GM18951 (cell line): ENCODE results near the gene SIAH3.

Source experiments
- POLR2A ChIP-seq: IDR thresholded peaks from 4 replicates; pipeline ENCODE4 v1.6.1; 2011; ENCODE audit warnings: mild to moderate bottlenecking; ENCODE audit not compliant: insufficient read length, insufficient read depth; ENCODE audit errors: extremely low read depth
- in situ Hi-C: fragments of 300-500 bp; cut with MboI; formaldehyde crosslinking; loops from one replicate; pipeline ENCODE4 v1.12.0; 2022; ENCODE audit warnings: low sequenced_read_pairs, mixed read lengths, inconsistent platforms; ENCODE audit not compliant: unreplicated experiment

The SIAH3 gene

GRCh38 chr13:45850027-45850613 lies 1.4 kb downstream of the SIAH3 start:
- TF ChIP-seq POLR2A = no peak
- in situ Hi-C loops = no loop called here

GRCh38 chr13:45849408-45849807 lies 2.1 kb downstream of the SIAH3 start:
- no peak for TF ChIP-seq POLR2A
- in situ Hi-C loops = no loop called here

- in situ Hi-C loops = no loop called here
- no peak for TF ChIP-seq POLR2A
Measured at GRCh38 chr13:45847554-45848224, 3.9 kb downstream of the SIAH3 start.

DNA sequence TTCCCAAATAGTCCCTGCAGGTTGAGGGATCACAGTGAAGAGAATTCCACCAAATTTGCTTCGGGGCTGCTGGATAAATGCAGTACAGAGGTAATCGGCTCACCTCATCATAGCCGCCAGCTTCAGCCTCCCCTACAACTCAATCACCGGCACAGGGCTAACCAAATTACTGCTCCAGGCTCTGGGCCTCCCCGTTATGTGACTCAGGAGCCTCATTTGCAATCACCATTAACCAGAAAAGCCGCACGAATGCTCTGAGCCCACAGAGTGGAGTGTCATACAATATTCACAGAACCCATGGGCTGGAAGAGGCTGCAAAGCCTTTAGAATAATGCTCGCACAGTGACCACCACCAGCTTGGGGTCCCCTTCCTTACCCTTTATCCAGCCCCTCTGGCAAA lies 4.9 kb downstream of the SIAH3 start:
- no peak for TF ChIP-seq POLR2A
- in situ Hi-C loops = no loop called here

- in situ Hi-C loops = no loop called here
- TF ChIP-seq POLR2A = no peak
Measured at GRCh38 chr13:45838171-45838745, 13.3 kb downstream of the SIAH3 start.

DNA sequence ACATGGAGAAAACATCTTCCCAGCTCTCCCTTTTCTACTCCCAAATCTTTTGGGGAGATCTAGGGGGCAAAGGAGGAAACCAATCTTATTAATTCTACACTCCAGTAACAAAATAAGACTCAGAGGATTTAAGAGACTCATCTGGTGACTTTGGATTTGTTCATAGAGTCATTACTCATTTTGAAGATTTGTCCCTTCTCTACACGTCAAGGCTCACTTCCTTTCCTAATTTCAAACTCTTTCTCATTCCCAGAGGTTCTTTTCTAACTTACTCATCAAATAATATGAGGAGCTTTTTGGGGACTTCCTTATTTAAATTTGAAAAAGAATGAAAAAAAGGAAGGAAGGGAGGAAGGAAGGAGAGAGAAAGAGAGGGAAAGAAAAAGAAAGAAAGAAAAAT lies 14.4 kb downstream of the SIAH3 start:
- in situ Hi-C loops = no loop called here
- no peak for TF ChIP-seq POLR2A

DNA sequence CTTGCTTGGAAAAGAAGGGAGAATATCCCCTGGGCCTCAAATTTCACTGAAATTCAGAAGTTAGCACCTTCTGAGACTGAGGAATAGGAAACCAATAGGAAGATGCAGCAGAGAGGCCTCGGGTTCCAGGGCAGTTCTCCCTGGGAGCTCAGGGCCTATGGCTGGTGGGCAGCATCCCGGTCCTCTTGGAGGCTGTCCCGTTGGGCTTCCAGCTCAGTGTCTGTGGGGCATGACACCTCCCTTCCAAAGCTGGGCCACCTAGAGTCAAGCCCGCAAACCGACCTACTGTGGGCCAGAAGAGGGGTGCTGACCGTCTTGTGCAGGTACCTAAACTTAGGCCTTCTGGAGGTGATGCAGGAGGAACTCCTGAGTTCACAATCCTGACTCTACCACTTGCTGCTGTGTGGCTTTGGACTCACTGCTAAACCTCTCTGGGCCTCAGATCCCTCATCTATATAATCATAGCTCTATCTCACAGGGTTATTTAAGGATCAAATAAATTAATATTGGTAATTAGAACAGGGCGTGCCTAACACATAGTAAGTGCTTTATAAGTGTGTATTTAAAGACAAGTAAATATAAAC lies 17.1 kb downstream of the SIAH3 start:
- TF ChIP-seq POLR2A = no peak
- in situ Hi-C loops = no loop called here

DNA sequence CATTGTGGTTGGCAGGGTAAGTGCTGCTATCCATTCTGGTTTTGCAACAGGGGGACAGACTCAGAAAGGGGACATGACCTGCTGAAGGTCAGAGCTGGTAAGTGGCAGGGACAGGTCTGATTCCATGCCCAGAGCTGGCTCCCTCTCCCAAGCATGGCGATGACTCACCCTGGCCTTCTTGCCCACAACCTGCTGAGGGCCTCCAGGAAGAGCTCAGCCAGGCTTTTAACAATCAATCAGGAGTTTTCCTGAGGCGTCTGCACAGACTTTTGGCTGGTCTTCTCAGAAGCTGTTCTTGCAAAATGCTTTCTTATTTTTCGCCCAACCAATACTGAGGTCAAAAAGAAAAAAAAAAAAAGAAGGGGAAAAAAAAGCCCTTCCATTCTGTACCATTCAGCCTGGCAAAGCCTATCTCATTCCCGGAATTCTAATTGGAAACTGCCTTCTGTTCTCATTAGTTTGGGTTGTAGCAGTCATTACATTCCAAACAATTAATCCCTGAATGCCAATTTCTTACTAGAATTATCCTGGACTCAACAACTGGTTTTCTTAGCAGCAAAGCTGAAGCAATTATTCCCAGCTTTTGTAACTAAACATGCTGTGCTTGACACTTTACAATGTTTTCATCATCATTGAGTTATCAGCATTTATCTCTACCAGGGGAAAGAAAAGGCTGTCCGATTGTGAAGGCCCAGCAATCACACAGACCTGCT lies 17.7 kb downstream of the SIAH3 start:
- in situ Hi-C loops = no loop called here
- TF ChIP-seq POLR2A = no peak

GRCh38 chr13:45833242-45833641 lies 18.3 kb downstream of the SIAH3 start:
- in situ Hi-C loops = no loop called here
- TF ChIP-seq POLR2A = no peak

DNA sequence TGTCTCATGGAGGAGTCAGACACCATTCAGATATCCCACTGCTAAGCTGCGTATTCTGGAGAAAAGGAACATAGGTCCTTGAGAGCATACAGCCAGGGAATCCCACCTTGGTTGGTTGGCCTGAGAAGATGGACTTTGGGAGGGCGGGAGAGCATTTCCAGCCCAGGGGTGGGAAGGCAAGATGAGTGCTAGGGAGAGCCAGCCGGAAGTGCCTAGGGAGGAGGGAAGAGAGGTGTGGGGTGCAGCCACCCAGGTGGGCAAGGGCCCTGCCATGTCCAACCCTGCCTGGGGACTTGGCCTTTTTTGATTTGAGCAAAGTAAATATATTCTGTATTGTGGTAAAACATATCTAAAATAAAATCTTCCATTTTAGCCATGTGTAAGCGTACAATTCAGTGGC lies 19.7 kb downstream of the SIAH3 start:
- in situ Hi-C loops = no loop called here
- TF ChIP-seq POLR2A = no peak

DNA sequence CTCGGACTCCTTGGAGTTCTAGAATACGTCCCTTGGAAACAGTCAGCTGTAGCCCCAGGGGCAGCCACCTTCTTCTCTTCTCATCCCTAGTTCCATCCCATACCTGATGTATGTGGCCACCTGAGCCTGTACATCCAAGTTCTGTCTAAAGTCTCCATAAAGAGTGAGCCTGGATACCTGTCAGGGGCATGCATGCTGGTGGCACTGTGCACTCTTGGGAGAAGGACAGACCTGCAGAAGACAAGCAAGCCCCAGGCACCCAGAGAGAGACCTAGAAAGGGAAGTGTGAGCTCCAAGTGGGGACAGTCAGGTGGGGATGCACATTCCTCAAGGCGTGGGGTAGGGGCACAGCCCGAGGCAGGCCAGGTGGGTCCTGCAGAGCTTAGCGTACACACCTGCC lies 21.4 kb downstream of the SIAH3 start:
- no peak for TF ChIP-seq POLR2A
- in situ Hi-C loops = no loop called here

GRCh38 chr13:45828256-45828968 lies 23.1 kb downstream of the SIAH3 start:
- no peak for TF ChIP-seq POLR2A
- in situ Hi-C loops = no loop called here

DNA sequence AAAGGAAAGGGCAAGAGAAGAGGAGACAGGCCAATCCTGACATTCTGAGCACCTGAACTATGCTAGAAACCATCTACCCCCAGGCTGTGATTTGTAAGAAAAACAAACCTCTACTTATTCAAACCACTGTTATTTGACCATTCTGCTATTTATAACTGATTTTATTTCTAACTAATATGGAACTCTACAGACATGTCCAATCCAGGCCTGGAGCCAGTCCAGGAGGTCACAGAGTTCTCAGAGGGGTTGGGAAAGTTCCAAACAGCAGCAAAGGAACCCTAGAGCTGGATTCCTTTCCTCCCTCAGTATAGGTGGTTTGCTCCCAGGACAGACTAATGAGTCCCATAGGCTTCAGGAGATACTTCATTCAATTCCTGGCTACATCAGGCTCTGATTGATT lies 24.2 kb downstream of the SIAH3 start:
- TF ChIP-seq POLR2A = no peak
- in situ Hi-C loops = no loop called here
